Measurements from ENCODE around the gene NUP88. TPM values are rescaled to one million over a fixed set of nuclear protein-coding genes. Genes with fewer than 3 reads are reported as not detected.

The NUP88 gene
- total RNA-seq, 1 experiment from 2014 or later: 50.5 TPM

GRCh38 chr17:5466295-5466694 lies 46.8 kb upstream of the NUP88 start:
- ChIA-PET POLR2A (no interaction called here), CTCF (no interaction called here)
- TF ChIP-seq TCF7L2 (IDR thresholded peaks at IDR 0.05; ENCODE audit: low read depth, low read length): no peak
- H3K27me3 ChIP-seq (ENCODE audit: control insufficient read depth, insufficient read depth, low read length): no peaks in the 10 kb centered on the region
- no peak overlapping the region for H3K4me3 ChIP-seq (ENCODE audit: low read depth in 2 of 2, low read length in 2 of 2)
- H3K27ac ChIP-seq (ENCODE audit: low read length): no peak overlapping the region
- H3K9me3 ChIP-seq (ENCODE audit: control insufficient read depth, insufficient read depth, low read depth, low read length): no peaks in the 10 kb centered on the region
- peaks cover 7% of the 10 kb centered on the region for H3K36me3 ChIP-seq (ENCODE audit: control insufficient read depth, insufficient read depth, low read length)
- in situ Hi-C loops (cut with HindIII; ENCODE audit: low pct_unique_long_range_greater_than_20kb, low sequenced_read_pairs) (no loop called here), intact Hi-C loops (cut with micrococcal nuclease; ENCODE audit: unreplicated experiment) (no loop called here)
- no TSS peak for BruUV-seq (replicated peaks)
- no peak for DNase-seq (ENCODE audit: low read depth, low spot score)
- peaks cover 11% of the 10 kb centered on the region for H3K4me1 ChIP-seq (ENCODE audit: control insufficient read depth, insufficient read depth, low read length)
- no peak for ATAC-seq

DNA sequence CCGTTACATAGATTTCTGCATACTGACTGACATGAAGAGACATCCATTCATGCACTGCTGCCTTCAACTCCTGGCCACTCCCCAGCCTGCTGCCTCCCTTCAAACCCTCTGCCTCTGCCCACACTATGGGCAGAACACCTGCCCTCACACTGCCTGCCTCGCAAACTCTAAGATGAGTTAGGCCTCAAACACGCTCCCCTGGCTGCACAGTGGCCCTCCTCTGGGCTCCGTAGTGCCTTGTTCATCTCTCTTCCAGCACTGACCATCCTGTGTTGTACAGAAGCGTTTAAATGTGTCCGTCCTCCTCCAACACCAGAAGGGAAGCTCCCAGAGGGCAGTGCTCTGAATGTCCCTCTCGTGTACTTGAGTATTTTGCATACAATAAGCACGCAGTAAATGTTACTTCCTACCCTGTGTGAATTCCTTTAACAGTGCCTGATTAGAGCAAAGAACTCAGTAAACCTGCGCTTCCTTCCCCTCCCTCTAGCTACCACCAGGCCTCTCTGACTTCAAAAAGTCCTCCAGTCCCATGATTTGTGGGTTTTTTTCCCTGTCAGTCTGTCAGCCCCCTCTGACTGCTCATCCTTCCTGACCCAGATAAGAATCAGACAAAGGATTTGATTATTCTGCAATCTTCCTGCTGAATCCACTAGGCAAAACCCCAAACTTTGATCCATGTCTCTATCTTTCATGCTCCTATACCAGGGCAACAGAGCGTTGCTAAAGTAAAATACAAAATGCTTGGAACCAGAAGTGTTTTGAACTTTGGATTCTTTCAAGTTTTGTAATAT lies 45.5 kb upstream of the NUP88 start:
- H3K4me1 ChIP-seq (ENCODE audit: control insufficient read depth, insufficient read depth, low read length): peaks cover 8% of the 10 kb centered on the region
- intact Hi-C loops (cut with micrococcal nuclease; ENCODE audit: unreplicated experiment): no loop called here
- in situ Hi-C loops (cut with HindIII; ENCODE audit: low pct_unique_long_range_greater_than_20kb, low sequenced_read_pairs): no loop called here
- H3K9me3 ChIP-seq (ENCODE audit: control insufficient read depth, insufficient read depth, low read depth, low read length): no peaks in the 10 kb centered on the region
- no peak for DNase-seq (ENCODE audit: low read depth, low spot score)
- no peak overlapping the region for H3K4me3 ChIP-seq (ENCODE audit: low read depth in 2 of 2, low read length in 2 of 2)
- POLR2A ChIA-PET: no interaction called here
- no TSS peak for BruUV-seq (replicated peaks)
- H3K27me3 ChIP-seq (ENCODE audit: control insufficient read depth, insufficient read depth, low read length): no peaks in the 10 kb centered on the region
- H3K27ac ChIP-seq (ENCODE audit: low read length): no peak overlapping the region
- CTCF ChIA-PET: no interaction called here
- no peak for ATAC-seq
- H3K36me3 ChIP-seq (ENCODE audit: control insufficient read depth, insufficient read depth, low read length): peaks cover 9% of the 10 kb centered on the region
- TF ChIP-seq REST (IDR thresholded peaks at IDR 0.05; ENCODE audit: insufficient read depth in 1 of 2, low read depth in 2 of 2, low read length in 1 of 2) (no peak), SIN3A (IDR thresholded peaks at IDR 0.05; ENCODE audit: borderline replicate concordance, insufficient read depth, low read depth, low read length) (no peak), CTCF (IDR thresholded peaks at IDR 0.05) (no peak), TCF7L2 (IDR thresholded peaks at IDR 0.05; ENCODE audit: low read depth, low read length) (no peak), POLR2AphosphoS5 (IDR thresholded peaks at IDR 0.05; ENCODE audit: low read depth, low read length) (no peak)

GRCh38 chr17:5446786-5447185 lies 27.3 kb upstream of the NUP88 start:
- no peaks in the 10 kb centered on the region for H3K9me3 ChIP-seq (ENCODE audit: control insufficient read depth, insufficient read depth, low read depth, low read length)
- POLR2A ChIA-PET: no interaction called here
- TF ChIP-seq SIN3A (IDR thresholded peaks at IDR 0.05; ENCODE audit: borderline replicate concordance, insufficient read depth, low read depth, low read length) (no peak), REST (IDR thresholded peaks at IDR 0.05; ENCODE audit: insufficient read depth in 1 of 2, low read depth in 2 of 2, low read length in 1 of 2) (no peak), CTCF (IDR thresholded peaks at IDR 0.05) (no peak), TCF7L2 (IDR thresholded peaks at IDR 0.05; ENCODE audit: low read depth, low read length) (no peak), POLR2AphosphoS5 (IDR thresholded peaks at IDR 0.05; ENCODE audit: low read depth, low read length) (no peak)
- in situ Hi-C loops (cut with HindIII; ENCODE audit: low pct_unique_long_range_greater_than_20kb, low sequenced_read_pairs) (no loop called here), intact Hi-C loops (cut with micrococcal nuclease; ENCODE audit: unreplicated experiment) (no loop called here)
- no TSS peak for BruUV-seq (replicated peaks)
- H3K27me3 ChIP-seq (ENCODE audit: control insufficient read depth, insufficient read depth, low read length): no peaks in the 10 kb centered on the region
- DNase-seq (ENCODE audit: low read depth, low spot score) (no peak), ATAC-seq (no peak)
- peaks cover 13% of the 10 kb centered on the region for H3K36me3 ChIP-seq (ENCODE audit: control insufficient read depth, insufficient read depth, low read length)
- H3K4me1 ChIP-seq (ENCODE audit: control insufficient read depth, insufficient read depth, low read length): no peaks in the 10 kb centered on the region
- CTCF ChIA-PET: interaction anchor here (0.5 kb wide), 1 partner anchor 23 kb away, joined by 3 read pairs; no protein-coding TSS in a partner anchor
- no peak overlapping the region for H3K27ac ChIP-seq (ENCODE audit: low read length)
- H3K4me3 ChIP-seq (ENCODE audit: low read depth in 2 of 2, low read length in 2 of 2): no peak overlapping the region

Measured in Panc1 (cell line).